GM12878 (cell line): ENCODE measurements around the gene ZFPM1. TPM values are rescaled to one million over a fixed set of nuclear protein-coding genes. Genes with fewer than 3 reads are reported as not detected.

Source experiments
- ATAC-seq: fragments of 200-7000 bp; cut with Tn5 transposase; 3 replicates; pipeline ENCODE4 v1.9.1; 2020; ENCODE audit warnings: mild to moderate bottlenecking, moderate library complexity
- BruUV-seq: library from RNA; stranded (reverse); fragments of 400-500 nt; replicated peaks from 2 replicates; lab custom pipeline; 2021; lab: Mats Ljungman, UMichigan
- CTCF ChIA-PET: fragments of 300-600 bp; sonication (Branson Sonifier 250); formaldehyde crosslinking; extraction: SDS; loops from one replicate; lab custom pipeline; 2021; ENCODE audit warnings: inconsistent platforms; lab: Yijun Ruan, JAX
- POLR2A ChIA-PET: fragments of 350-600 bp; formaldehyde crosslinking; extraction: SDS; loops from one replicate; lab custom pipeline; 2021; ENCODE audit warnings: inconsistent platforms; lab: Charles Lee
- RAD21 ChIA-PET: fragments of 300-600 bp; sonication (Branson Sonifier 250); formaldehyde crosslinking; loops from one replicate; lab custom pipeline; 2023; ENCODE audit warnings: antibody characterized with exemption; ENCODE audit not compliant: unreplicated experiment; lab: Charles Lee
- SMC1A ChIA-PET: fragments of 300-600 bp; sonication (Branson Sonifier 250); formaldehyde crosslinking; loops from one replicate; lab custom pipeline; 2023; ENCODE audit not compliant: unreplicated experiment, uncharacterized antibody; lab: Charles Lee
- DNase-seq: peaks from one replicate; pipeline ENCODE4 v3.0.0-alpha.2; 2011; ENCODE audit warnings: low read depth, low spot score
- FAIRE-seq: peaks from 3 replicates; lab custom pipeline; 2011; peaks lifted over from hg19 to GRCh38; lab: Jason Lieb, UNC
- H2AFZ ChIP-seq: 2 replicates; pipeline ENCODE4 v1.6.0; 2011; ENCODE audit warnings: low read depth, low read length, control low read depth; ENCODE audit not compliant: control insufficient read depth
- H3K27ac ChIP-seq: 2 replicates; pipeline ENCODE4 v1.5.1; 2011; ENCODE audit warnings: control low read depth; ENCODE audit not compliant: control insufficient read depth, insufficient read depth
- H3K27me3 ChIP-seq, 2 experiments: replicated peaks in 1 of 2; 2 replicates each; pipeline versions ENCODE4 v1.6.0 to v1.6.1; 2011; ENCODE audit warnings: low read length in 1 of 2; ENCODE audit not compliant: control insufficient read depth in 2 of 2, insufficient read depth in 2 of 2
- H3K36me3 ChIP-seq, 2 experiments: 2 replicates each; pipeline ENCODE4 v1.5.1; 2011; ENCODE audit warnings: low read length in 1 of 2; ENCODE audit not compliant: control insufficient read depth in 2 of 2, insufficient read depth in 2 of 2
- H3K4me1 ChIP-seq: 2 replicates; pipeline ENCODE4 v1.6.1; 2011; ENCODE audit warnings: mild to moderate bottlenecking, low read length, moderate library complexity, mixed read lengths; ENCODE audit not compliant: control insufficient read depth, insufficient read depth
- H3K4me2 ChIP-seq: 2 replicates; pipeline ENCODE4 v1.6.0; 2011; ENCODE audit warnings: control low read depth; ENCODE audit not compliant: control insufficient read depth, insufficient read depth
- H3K4me3 ChIP-seq: fragments of 200-600 bp; sonication (generic); 2 replicates; pipeline ENCODE4 v1.5.1; 2016
- H3K79me2 ChIP-seq: 2 replicates; pipeline ENCODE4 v1.6.0; 2011; ENCODE audit warnings: low read length; ENCODE audit not compliant: control insufficient read depth, insufficient read depth
- H3K9ac ChIP-seq: 2 replicates; pipeline ENCODE4 v1.8.0; 2011; ENCODE audit warnings: low read length, control low read depth, mixed read lengths; ENCODE audit not compliant: control insufficient read depth, insufficient read depth
- H3K9me3 ChIP-seq: replicated peaks from 3 replicates; pipeline ENCODE4 v1.5.1; 2011; ENCODE audit warnings: mild to moderate bottlenecking, low read length; ENCODE audit not compliant: control insufficient read depth, insufficient read depth
- H4K20me1 ChIP-seq: 2 replicates; pipeline ENCODE4 v1.6.0; 2011; ENCODE audit not compliant: control insufficient read depth, insufficient read depth
- BCL11A ChIP-seq: IDR thresholded peaks from 2 replicates; pipeline ENCODE4 v1.6.1; 2011; ENCODE audit warnings: low read depth, low read length
- JUNB ChIP-seq: IDR thresholded peaks from 2 replicates; pipeline ENCODE4 v1.6.1; 2016; ENCODE audit warnings: antibody characterized with exemption, mild to moderate bottlenecking
- MYB ChIP-seq: fragments of 150-350 bp; IDR thresholded peaks from 2 replicates; pipeline ENCODE4 v1.6.1; 2014; ENCODE audit warnings: mild to moderate bottlenecking, low read depth, low read length, borderline replicate concordance
- MYC ChIP-seq: IDR thresholded peaks from 2 replicates; pipeline ENCODE4 v1.6.1; 2011; ENCODE audit warnings: mild to moderate bottlenecking, low read length, moderate library complexity, inconsistent platforms; ENCODE audit not compliant: insufficient read depth, insufficient replicate concordance, insufficient read length, severe bottlenecking
- SMAD1 ChIP-seq: fragments of 450-650 bp; IDR thresholded peaks from 2 replicates; pipeline ENCODE4 v1.6.1; 2018; ENCODE audit warnings: mild to moderate bottlenecking, low read depth; ENCODE audit not compliant: partially characterized antibody
- WGBS: methylation state at CpG from one replicate; pipeline ENCODE4 v1.1.6; 2016; ENCODE audit warnings: low lambda C conversion rate; ENCODE audit not compliant: insufficient replicate concordance, insufficient coverage; ENCODE audit errors: missing lambda C conversion rate; 5-methylcytosine and 5-hydroxymethylcytosine counted together
- in situ Hi-C: fragments of 300-500 bp; cut with MboI; formaldehyde crosslinking; loops from 9 replicates; pipeline ENCODE4 v1.14.3; 2018; ENCODE audit warnings: mixed read lengths
- intact Hi-C: fragments of 100-400 bp; cut with micrococcal nuclease; formaldehyde crosslinking; loops from one replicate; pipeline ENCODE4 v1.14.2; 2022; ENCODE audit not compliant: unreplicated experiment
- polyA plus RNA-seq, 11 experiments: library from polyadenylated mRNA; depleted of rRNA in 4 of 11; unstranded in 6 of 11; stranded (reverse) in 5 of 11; fragments of >200 nt; fragmentation: Nextera tagmentation in 4 of 11; fragmentation: Illumina TruSeq in 1 of 11; extraction: Ambion mirVana in 4 of 11; extraction: Trizol in 1 of 11; gene quantifications; 1 replicate in 1 of 11; 2 replicates in 10 of 11; pipeline versions ENCODE4 v1.2.1 to v1.2.3, GENCODE V29; 2011 to 2016; ENCODE audit warnings: inconsistent platforms in 2 of 11, missing spikeins in 2 of 11, low read depth in 1 of 11
- total RNA-seq, 4 experiments: library from RNA; depleted of rRNA in 3 of 4; stranded (reverse); fragments of >200 nt in 3 of 4; fragmentation: Illumina TruSeq in 1 of 4; extraction: Trizol in 1 of 4; gene quantifications; 2 replicates each; pipeline versions ENCODE4 v1.2.1 to v1.2.3, GENCODE V29; 2013 to 2021
- TF ChIP-seq, protein P1 (sequence below): IDR thresholded peaks from 2 replicates; pipeline ENCODE4 v1.6.1; 2011; ENCODE audit warnings: borderline replicate concordance, low read depth, mild to moderate bottlenecking, moderate library complexity, mixed read lengths, low read length; ENCODE audit not compliant: insufficient read depth; ENCODE audit errors: extremely low read length
- TF ChIP-seq, protein P2 (sequence below): fragments of 450-650 bp; IDR thresholded peaks from 2 replicates; pipeline ENCODE4 v1.6.1; 2016; ENCODE audit warnings: mild to moderate bottlenecking

ZFPM1 gene
- total and polyA plus RNA-seq, 10 of the 15 experiments (the other 5 are each of a cell fraction or from before 2014, with no cell fraction given), result 0.02 to 5.1 (median 0.30) TPM

- WGBS, result 76% methylated on average over 42 of the region's 48 CpGs
- H3K36me3 ChIP-seq, result no peaks in the 10 kb centered on the region
- no peaks in the 10 kb centered on the region for H3K79me2 ChIP-seq
- POLR2A ChIA-PET, result no interaction called here
- H3K9me3 ChIP-seq, result no peaks in the 10 kb centered on the region
- no TSS peak for BruUV-seq
- H3K4me3 ChIP-seq, result peak overlapping the region; percentile 63; the same call in 1 of the 2 replicates
- H3K27me3 ChIP-seq, result no peaks in the 10 kb centered on the region
- intact Hi-C loops, result loop anchor here (10.0 kb wide), 1 partner anchor 655 kb away; no protein-coding TSS in a partner anchor
- H3K27ac ChIP-seq, result no peak overlapping the region
- peak overlapping the region; percentile 53 for H3K4me2 ChIP-seq
- DNase-seq, result no peak
- H2AFZ ChIP-seq, result no peak overlapping the region
- CTCF ChIA-PET, result interaction anchor here (1.1 to 1.6 kb wide), 2 partner anchors 9 to 14 kb away, joined by 3 to 5 read pairs; no protein-coding TSS in a partner anchor
- SMC1A ChIA-PET, result interaction anchor here (1.2 kb wide), 1 partner anchor 375 kb away, joined by 3 read pairs; no protein-coding TSS in a partner anchor
- no peak for ATAC-seq
- H4K20me1 ChIP-seq, result no peaks in the 10 kb centered on the region
- TF ChIP-seq, protein P1, sequence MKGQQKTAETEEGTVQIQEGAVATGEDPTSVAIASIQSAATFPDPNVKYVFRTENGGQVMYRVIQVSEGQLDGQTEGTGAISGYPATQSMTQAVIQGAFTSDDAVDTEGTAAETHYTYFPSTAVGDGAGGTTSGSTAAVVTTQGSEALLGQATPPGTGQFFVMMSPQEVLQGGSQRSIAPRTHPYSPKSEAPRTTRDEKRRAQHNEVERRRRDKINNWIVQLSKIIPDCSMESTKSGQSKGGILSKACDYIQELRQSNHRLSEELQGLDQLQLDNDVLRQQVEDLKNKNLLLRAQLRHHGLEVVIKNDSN, result no peak
- TF ChIP-seq SMAD1 (no peak), BCL11A (no peak), MYC (no peak), JUNB (no peak), MYB (no peak)
- TF ChIP-seq, protein P2, sequence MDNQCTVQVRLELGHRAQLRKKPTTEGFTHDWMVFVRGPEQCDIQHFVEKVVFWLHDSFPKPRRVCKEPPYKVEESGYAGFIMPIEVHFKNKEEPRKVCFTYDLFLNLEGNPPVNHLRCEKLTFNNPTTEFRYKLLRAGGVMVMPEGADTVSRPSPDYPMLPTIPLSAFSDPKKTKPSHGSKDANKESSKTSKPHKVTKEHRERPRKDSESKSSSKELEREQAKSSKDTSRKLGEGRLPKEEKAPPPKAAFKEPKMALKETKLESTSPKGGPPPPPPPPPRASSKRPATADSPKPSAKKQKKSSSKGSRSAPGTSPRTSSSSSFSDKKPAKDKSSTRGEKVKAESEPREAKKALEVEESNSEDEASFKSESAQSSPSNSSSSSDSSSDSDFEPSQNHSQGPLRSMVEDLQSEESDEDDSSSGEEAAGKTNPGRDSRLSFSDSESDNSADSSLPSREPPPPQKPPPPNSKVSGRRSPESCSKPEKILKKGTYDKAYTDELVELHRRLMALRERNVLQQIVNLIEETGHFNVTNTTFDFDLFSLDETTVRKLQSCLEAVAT, result peak; percentile 97
- no peak for FAIRE-seq
- H3K4me1 ChIP-seq, result no peaks in the 10 kb centered on the region
- in situ Hi-C loops, result loop anchor here (25.0 kb wide), 1 partner anchor 467 kb away; the partner anchor contains the start of gene BANP
- RAD21 ChIA-PET, result no interaction called here
- H3K9ac ChIP-seq, result peak overlapping the region; percentile 15; the same call in 1 of the 2 replicates
Measured at GRCh38 chr16:88429387-88430184, 23.5 kb upstream of the ZFPM1 start.
